Gastrocnemius medialis (tissue), 4 donors: ENCODE data around the gene ARID3B.

Experiments
- CTCF ChIP-seq, 5 experiments: fragments of 450-650 bp in 3 of 5; fragments of 200-600 bp in 2 of 5; sonication (generic) in 2 of 5; IDR thresholded peaks in 4 of 5; conservative IDR thresholded peaks in 1 of 5; 1 replicate in 4 of 5; 2 replicates in 1 of 5; pipeline ENCODE4 v1.5.1; 2016 to 2019; ENCODE audit warnings: antibody characterized with exemption in 5 of 5, mild to moderate bottlenecking in 3 of 5, moderate library complexity in 3 of 5
- POLR2A ChIP-seq, 2 donors: fragments of 450-650 bp; IDR thresholded peaks; one replicate each; pipeline ENCODE4 v1.6.1; 2017; ENCODE audit warnings: antibody characterized with exemption in 2 of 2, mild to moderate bottlenecking in 2 of 2, moderate library complexity in 2 of 2

- no peak for TF ChIP-seq CTCF (IDR thresholded peaks at IDR 0.05 in 4 of 5, conservative IDR thresholded peaks at IDR 0.05 in 1 of 5)
- TF ChIP-seq POLR2A (IDR thresholded peaks at IDR 0.05), result no peak
Measured at GRCh38 chr15:74541494-74542165, 610 bp downstream of the ARID3B start.
